A673 (cell line): ENCODE results near the gene CHD5.
"Not testable (repeated sequence)": the region's sequence is repeated elsewhere in the genome, so short reads cannot be mapped to it uniquely, and the experiment has no call there.

Experiments
- CTCF ChIP-seq: fragments of 300-800, 200-600 bp; sonication (generic); conservative IDR thresholded peaks from 2 replicates; pipeline ENCODE4 v1.5.1; 2017; ENCODE audit warnings: low read depth, mild to moderate bottlenecking, antibody characterized with exemption, low read length, moderate library complexity, mixed read lengths
- EZH2 ChIP-seq: fragments of 200-600 bp; sonication (generic); IDR thresholded peaks from 2 replicates; pipeline ENCODE4 v1.6.1; 2017; ENCODE audit warnings: borderline replicate concordance, low read depth, mild to moderate bottlenecking, mixed read lengths, antibody characterized with exemption, low read length; ENCODE audit not compliant: poor library complexity, severe bottlenecking

- not testable (repeated sequence) for TF ChIP-seq EZH2, CTCF
These were observed 39.5 kb upstream of the CHD5 start for GRCh38 chr1:6219641-6220040.
